WTC11 (cell line): Measurements from ENCODE around the gene EIF2B4.

Experiments used
- CREB1 ChIP-seq: sonication (generic); formaldehyde crosslinking; IDR thresholded peaks from 2 replicates; pipeline ENCODE4 v1.8.0; 2023; ENCODE audit warnings: mild to moderate bottlenecking, missing genetic modification reagents
- FOXP1 ChIP-seq: sonication (generic); formaldehyde crosslinking; IDR thresholded peaks from 2 replicates; pipeline ENCODE4 v1.8.0; 2022; ENCODE audit warnings: missing genetic modification reagents, mild to moderate bottlenecking, moderate library complexity, borderline replicate concordance
- GABPB1 ChIP-seq: sonication (generic); formaldehyde crosslinking; IDR thresholded peaks from 2 replicates; pipeline ENCODE4 v1.8.1; 2023; ENCODE audit warnings: mild to moderate bottlenecking, missing genetic modification reagents
- NR1H2 ChIP-seq: sonication (generic); formaldehyde crosslinking; IDR thresholded peaks from 2 replicates; pipeline ENCODE4 v1.9.0; 2021; ENCODE audit warnings: mild to moderate bottlenecking, moderate library complexity, missing genetic modification reagents
- NR3C1 ChIP-seq: sonication (generic); formaldehyde crosslinking; conservative IDR thresholded peaks from 2 replicates; pipeline ENCODE4 v1.8.1; 2023; ENCODE audit warnings: low read depth, mild to moderate bottlenecking, missing genetic modification reagents
- RELA ChIP-seq: sonication (generic); formaldehyde crosslinking; IDR thresholded peaks from 2 replicates; pipeline ENCODE4 v1.8.1; 2022; ENCODE audit warnings: missing genetic modification reagents, mild to moderate bottlenecking, borderline replicate concordance
- ZBTB21 ChIP-seq: sonication (generic); formaldehyde crosslinking; IDR thresholded peaks from 2 replicates; pipeline ENCODE4 v1.8.1; 2023; ENCODE audit warnings: mild to moderate bottlenecking, missing genetic modification reagents, borderline replicate concordance
- TF ChIP-seq, protein P1 (sequence below): sonication (generic); formaldehyde crosslinking; IDR thresholded peaks from 2 replicates; pipeline ENCODE4 v1.8.1; 2022; ENCODE audit warnings: mild to moderate bottlenecking, missing genetic modification reagents, moderate library complexity, borderline replicate concordance
- TF ChIP-seq, protein P2 (sequence below): sonication (generic); formaldehyde crosslinking; conservative IDR thresholded peaks from 2 replicates; pipeline ENCODE4 v1.8.1; 2022; ENCODE audit warnings: mild to moderate bottlenecking, missing genetic modification reagents
- TF ChIP-seq, protein P3 (sequence below): fragments of 200-600 bp; IDR thresholded peaks from 2 replicates; pipeline ENCODE4 v1.8.0; 2022; ENCODE audit warnings: antibody characterized with exemption
- TF ChIP-seq, protein P4 (sequence below): sonication (generic); formaldehyde crosslinking; IDR thresholded peaks from 2 replicates; pipeline ENCODE4 v1.8.0; 2023; ENCODE audit warnings: missing genetic modification reagents
- TF ChIP-seq, protein P5 (sequence below): sonication (generic); formaldehyde crosslinking; IDR thresholded peaks from 2 replicates; pipeline ENCODE4 v1.8.1; 2022; ENCODE audit warnings: low read depth, mild to moderate bottlenecking, moderate library complexity, missing genetic modification reagents, borderline replicate concordance
- TF ChIP-seq, protein P6 (sequence below): sonication (generic); formaldehyde crosslinking; IDR thresholded peaks from 2 replicates; pipeline ENCODE4 v1.8.1; 2022; ENCODE audit warnings: low read depth, missing genetic modification reagents, borderline replicate concordance

DNA sequence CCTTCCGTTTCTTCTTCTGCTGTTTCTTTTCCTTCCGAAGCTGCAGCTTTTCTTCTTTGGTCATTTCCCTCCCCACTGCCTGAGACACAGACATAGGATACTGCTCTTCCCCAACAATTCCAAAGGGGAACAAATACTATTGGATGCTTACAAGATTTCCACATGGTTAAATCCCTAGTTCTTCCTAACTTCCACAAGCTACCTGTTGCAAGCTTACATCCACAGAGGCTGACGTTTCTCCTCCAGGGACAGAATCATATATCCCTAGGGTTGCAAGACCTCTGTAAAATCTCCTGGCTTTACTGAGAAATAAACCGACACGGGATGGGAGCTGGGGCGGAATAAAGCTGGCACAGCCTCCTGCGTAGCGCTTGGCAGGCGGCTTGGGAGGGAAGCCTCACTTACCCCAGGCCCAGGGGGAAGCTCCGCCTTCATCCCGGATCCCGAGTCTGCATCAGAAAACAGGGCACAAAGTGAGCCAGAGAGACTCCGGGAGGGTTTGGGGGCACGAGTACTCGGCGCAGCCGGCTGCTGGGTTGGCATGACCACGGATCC, 590 bp downstream of the EIF2B4 start:
- TF ChIP-seq, protein P1, sequence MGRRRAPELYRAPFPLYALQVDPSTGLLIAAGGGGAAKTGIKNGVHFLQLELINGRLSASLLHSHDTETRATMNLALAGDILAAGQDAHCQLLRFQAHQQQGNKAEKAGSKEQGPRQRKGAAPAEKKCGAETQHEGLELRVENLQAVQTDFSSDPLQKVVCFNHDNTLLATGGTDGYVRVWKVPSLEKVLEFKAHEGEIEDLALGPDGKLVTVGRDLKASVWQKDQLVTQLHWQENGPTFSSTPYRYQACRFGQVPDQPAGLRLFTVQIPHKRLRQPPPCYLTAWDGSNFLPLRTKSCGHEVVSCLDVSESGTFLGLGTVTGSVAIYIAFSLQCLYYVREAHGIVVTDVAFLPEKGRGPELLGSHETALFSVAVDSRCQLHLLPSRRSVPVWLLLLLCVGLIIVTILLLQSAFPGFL (CRISPR knock-in tag): no peak
- TF ChIP-seq ZBTB21 (no peak), GABPB1 (CRISPR knock-in tag) (no peak), NR3C1 (no peak), CREB1 (CRISPR knock-in tag) (no peak), RELA (no peak), NR1H2 (CRISPR knock-in tag) (no peak), FOXP1 (no peak)
- TF ChIP-seq, protein P2, sequence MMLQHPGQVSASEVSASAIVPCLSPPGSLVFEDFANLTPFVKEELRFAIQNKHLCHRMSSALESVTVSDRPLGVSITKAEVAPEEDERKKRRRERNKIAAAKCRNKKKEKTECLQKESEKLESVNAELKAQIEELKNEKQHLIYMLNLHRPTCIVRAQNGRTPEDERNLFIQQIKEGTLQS: no peak
- TF ChIP-seq, protein P3, sequence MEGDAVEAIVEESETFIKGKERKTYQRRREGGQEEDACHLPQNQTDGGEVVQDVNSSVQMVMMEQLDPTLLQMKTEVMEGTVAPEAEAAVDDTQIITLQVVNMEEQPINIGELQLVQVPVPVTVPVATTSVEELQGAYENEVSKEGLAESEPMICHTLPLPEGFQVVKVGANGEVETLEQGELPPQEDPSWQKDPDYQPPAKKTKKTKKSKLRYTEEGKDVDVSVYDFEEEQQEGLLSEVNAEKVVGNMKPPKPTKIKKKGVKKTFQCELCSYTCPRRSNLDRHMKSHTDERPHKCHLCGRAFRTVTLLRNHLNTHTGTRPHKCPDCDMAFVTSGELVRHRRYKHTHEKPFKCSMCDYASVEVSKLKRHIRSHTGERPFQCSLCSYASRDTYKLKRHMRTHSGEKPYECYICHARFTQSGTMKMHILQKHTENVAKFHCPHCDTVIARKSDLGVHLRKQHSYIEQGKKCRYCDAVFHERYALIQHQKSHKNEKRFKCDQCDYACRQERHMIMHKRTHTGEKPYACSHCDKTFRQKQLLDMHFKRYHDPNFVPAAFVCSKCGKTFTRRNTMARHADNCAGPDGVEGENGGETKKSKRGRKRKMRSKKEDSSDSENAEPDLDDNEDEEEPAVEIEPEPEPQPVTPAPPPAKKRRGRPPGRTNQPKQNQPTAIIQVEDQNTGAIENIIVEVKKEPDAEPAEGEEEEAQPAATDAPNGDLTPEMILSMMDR: no peak
- TF ChIP-seq, protein P4, sequence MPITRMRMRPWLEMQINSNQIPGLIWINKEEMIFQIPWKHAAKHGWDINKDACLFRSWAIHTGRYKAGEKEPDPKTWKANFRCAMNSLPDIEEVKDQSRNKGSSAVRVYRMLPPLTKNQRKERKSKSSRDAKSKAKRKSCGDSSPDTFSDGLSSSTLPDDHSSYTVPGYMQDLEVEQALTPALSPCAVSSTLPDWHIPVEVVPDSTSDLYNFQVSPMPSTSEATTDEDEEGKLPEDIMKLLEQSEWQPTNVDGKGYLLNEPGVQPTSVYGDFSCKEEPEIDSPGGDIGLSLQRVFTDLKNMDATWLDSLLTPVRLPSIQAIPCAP (CRISPR knock-in tag): no peak
- TF ChIP-seq, protein P5, sequence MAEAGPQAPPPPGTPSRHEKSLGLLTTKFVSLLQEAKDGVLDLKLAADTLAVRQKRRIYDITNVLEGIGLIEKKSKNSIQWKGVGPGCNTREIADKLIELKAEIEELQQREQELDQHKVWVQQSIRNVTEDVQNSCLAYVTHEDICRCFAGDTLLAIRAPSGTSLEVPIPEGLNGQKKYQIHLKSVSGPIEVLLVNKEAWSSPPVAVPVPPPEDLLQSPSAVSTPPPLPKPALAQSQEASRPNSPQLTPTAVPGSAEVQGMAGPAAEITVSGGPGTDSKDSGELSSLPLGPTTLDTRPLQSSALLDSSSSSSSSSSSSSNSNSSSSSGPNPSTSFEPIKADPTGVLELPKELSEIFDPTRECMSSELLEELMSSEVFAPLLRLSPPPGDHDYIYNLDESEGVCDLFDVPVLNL (CRISPR knock-in tag): no peak
- TF ChIP-seq, protein P6, sequence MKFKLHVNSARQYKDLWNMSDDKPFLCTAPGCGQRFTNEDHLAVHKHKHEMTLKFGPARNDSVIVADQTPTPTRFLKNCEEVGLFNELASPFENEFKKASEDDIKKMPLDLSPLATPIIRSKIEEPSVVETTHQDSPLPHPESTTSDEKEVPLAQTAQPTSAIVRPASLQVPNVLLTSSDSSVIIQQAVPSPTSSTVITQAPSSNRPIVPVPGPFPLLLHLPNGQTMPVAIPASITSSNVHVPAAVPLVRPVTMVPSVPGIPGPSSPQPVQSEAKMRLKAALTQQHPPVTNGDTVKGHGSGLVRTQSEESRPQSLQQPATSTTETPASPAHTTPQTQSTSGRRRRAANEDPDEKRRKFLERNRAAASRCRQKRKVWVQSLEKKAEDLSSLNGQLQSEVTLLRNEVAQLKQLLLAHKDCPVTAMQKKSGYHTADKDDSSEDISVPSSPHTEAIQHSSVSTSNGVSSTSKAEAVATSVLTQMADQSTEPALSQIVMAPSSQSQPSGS (CRISPR knock-in tag): no peak
